ENCODE data around the gene TMEM126B. TPM values are rescaled to one million over a fixed set of nuclear protein-coding genes. Genes with fewer than 3 reads are reported as not detected.

Gene TMEM126B
- total and polyA plus RNA-seq, 10 of the 15 experiments (the other 5 are each of a cell fraction or from before 2014, with no cell fraction given) = 36.9 to 117 (median 70.3) TPM

GRCh38 chr11:85626496-85626895 is 1.9 kb upstream of the TMEM126B start (continued):
- TF ChIP-seq SMC3 (IDR thresholded peaks at IDR 0.05; ENCODE audit: borderline replicate concordance, low read length) = no peak

DNA sequence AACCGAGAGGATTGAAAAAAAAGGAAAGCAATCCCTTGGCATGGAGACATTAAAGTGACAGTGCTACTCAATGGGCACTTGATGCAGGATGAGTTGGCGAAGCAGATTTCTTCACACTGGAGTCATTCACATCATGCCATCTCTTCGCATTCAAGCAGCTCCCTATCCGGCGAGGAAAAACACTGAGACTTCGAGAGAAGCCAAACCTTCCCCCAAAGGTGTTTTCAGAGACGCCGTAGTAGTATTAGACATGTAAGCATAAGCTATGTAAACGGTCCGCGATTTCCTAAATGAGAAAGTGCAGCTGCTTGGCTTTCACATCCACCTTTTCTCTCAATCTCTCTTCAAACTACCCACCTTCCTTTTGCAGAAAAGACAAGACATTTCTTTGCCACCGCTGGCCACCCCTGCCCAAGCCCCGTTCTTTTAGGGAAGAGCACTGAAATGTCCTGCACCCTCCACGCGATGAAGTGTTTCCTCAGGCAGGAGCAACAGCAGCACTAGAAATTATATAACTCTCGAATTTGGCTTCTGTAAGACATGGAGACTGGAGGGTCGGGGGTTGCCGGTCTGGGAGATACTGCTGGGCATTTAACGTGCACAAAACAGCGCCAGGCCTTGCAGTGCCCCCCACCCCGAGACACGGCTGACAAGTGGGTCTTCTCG is 928 bp upstream of the TMEM126B start, which contains the start of gene DLG2:
Gene DLG2, minus strand, starts transcription at position 13 of the 666 bp plus-strand sequence.
- Histone ChIP-seq H3K4me1 (ENCODE audit: control insufficient read depth, insufficient read depth, low read length) (peaks cover 8% of the 10 kb centered on the region), H3K9ac (ENCODE audit: control insufficient read depth, insufficient read depth, low read length) (peak within 1 kb of the TSS; percentile 85), H2AFZ (ENCODE audit: control insufficient read depth, low read depth, low read length) (peak within 1 kb of the TSS; percentile 99), H3K4me3 (peak within 1 kb of the TSS; percentile 94), H3K27me3 (replicated peaks in 1 of 2; ENCODE audit: control insufficient read depth in 2 of 2, insufficient read depth in 2 of 2, low read length in 1 of 2) (no peaks in the 10 kb centered on the region), H3K9me3 (replicated peaks; ENCODE audit: control insufficient read depth, insufficient read depth, low read length) (no peaks in the 10 kb centered on the region), H3K79me2 (ENCODE audit: control insufficient read depth, insufficient read depth, low read length) (peaks cover 24% of the 10 kb centered on the region), H3K36me3 (ENCODE audit: control insufficient read depth in 2 of 2, insufficient read depth in 2 of 2, low read length in 1 of 2) (peaks cover 0 to 4% of the 10 kb centered on the region in 2 experiments; a peak in 1 of 4 replicates), H3K27ac (ENCODE audit: control insufficient read depth, insufficient read depth) (peak within 1 kb of the TSS; percentile 55), H3K4me2 (ENCODE audit: control insufficient read depth, insufficient read depth) (peak within 1 kb of the TSS; percentile 95), H4K20me1 (ENCODE audit: control insufficient read depth, insufficient read depth) (no peaks in the 10 kb centered on the region)
- in situ Hi-C loops (cut with MboI) (no loop called here), intact Hi-C loops (cut with micrococcal nuclease; ENCODE audit: unreplicated experiment) (loop anchor here (10.0 kb wide), 1 partner anchor 513 kb away; no protein-coding TSS in a partner anchor)
- DNase-seq (ENCODE audit: low read depth, low spot score) = no peak
- FAIRE-seq = peak; percentile 73
- ChIA-PET RAD21 (ENCODE audit: unreplicated experiment) (interaction anchor here (1.5 to 3.4 kb wide), 3 partner anchors 20 to 227 kb away, joined by 4 to 26 read pairs (median 10); partner anchors contain the start of genes CCDC83, CREBZF and TMEM126A), CTCF (interaction anchor here (0.6 to 2.4 kb wide), 5 partner anchors 18 to 991 kb away, joined by 3 to 13 read pairs (median 3); partner anchors contain the start of gene TMEM126A), SMC1A (ENCODE audit: uncharacterized antibody, unreplicated experiment) (interaction anchor here (0.8 to 2.6 kb wide), 7 partner anchors 10 to 403 kb away, joined by 3 to 11 read pairs (median 3); partner anchors contain the start of gene TMEM126A), POLR2A (interaction anchor here (0.8 to 5.5 kb wide), 12 partner anchors 10 to 592 kb away, joined by 3 to 35 read pairs (median 5); partner anchors contain the start of genes CREBZF and TMEM126A)
- 2% methylated on average over 23 of the region's 23 CpGs for WGBS (ENCODE audit: insufficient coverage, insufficient replicate concordance, low lambda C conversion rate, missing lambda C conversion rate)
- TSS peak; percentile 78 for BruUV-seq (replicated peaks)
- no peak for TF ChIP-seq YY1 (IDR thresholded peaks at IDR 0.05; ENCODE audit: low read depth, low read length)
- TF ChIP-seq NR2F1 (conservative IDR thresholded peaks at IDR 0.05) = no peak
- no peak for TF ChIP-seq REST (IDR thresholded peaks at IDR 0.05; ENCODE audit: low read depth, low read length)
- TF ChIP-seq SUPT20H (IDR thresholded peaks at IDR 0.05; ENCODE audit: borderline replicate concordance, control insufficient read depth, low read depth, low read length) = no peak
- TF ChIP-seq, protein P1, sequence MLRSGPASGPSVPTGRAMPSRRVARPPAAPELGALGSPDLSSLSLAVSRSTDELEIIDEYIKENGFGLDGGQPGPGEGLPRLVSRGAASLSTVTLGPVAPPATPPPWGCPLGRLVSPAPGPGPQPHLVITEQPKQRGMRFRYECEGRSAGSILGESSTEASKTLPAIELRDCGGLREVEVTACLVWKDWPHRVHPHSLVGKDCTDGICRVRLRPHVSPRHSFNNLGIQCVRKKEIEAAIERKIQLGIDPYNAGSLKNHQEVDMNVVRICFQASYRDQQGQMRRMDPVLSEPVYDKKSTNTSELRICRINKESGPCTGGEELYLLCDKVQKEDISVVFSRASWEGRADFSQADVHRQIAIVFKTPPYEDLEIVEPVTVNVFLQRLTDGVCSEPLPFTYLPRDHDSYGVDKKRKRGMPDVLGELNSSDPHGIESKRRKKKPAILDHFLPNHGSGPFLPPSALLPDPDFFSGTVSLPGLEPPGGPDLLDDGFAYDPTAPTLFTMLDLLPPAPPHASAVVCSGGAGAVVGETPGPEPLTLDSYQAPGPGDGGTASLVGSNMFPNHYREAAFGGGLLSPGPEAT (IDR thresholded peaks at IDR 0.05; ENCODE audit: low read depth) = no peak
- no peak for TF ChIP-seq ZNF274 (IDR thresholded peaks at IDR 0.05; ENCODE audit: insufficient read depth, insufficient read length)
- no peak for TF ChIP-seq ATF7 (IDR thresholded peaks at IDR 0.05; ENCODE audit: low read depth)
- no peak for TF ChIP-seq HDAC6 (IDR thresholded peaks at IDR 0.05; ENCODE audit: unreplicated experiment)
- no peak for TF ChIP-seq MTA2 (IDR thresholded peaks at IDR 0.05; ENCODE audit: low read depth)
- peak; percentile 2 for ATAC-seq

All from GM12878 (cell line).